ENCODE results near the gene CTNNA3.

DNA sequence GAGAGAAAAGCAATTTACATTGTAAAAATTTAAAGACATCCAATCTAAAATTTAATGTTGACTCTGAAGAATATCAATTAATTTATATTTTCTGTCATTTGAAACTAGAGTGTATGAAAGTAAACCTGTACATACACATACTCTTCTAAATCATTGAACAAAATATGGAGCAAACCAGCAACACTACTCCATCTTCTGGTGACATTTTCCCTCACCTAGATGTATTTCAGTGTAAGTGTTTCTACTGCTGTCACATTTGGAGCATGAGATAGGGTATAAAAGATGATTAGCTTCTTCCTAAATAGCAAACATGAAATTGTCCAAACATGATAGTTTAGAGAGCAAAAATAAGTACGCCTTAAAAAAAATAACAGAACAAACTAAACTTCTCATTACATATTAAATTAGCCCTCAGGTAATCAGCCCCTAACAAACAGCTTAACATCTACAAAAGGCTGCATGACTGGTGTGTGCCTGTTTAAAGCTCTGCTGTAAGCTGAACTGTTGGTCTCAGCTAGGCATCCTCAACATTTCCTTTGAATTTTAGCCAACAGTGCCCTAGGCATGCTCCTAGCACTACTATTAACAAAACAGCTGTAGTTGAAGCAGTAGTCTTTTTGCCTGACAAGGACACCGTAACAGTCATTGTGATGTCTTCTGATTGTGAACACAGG is 189.8 kb downstream of the CTNNA3 start:
- no peak for TF ChIP-seq CTCF (conservative IDR thresholded peaks at IDR 0.05; ENCODE audit: low read length)
- no peak for TF ChIP-seq EZH2phosphoT487 (IDR thresholded peaks at IDR 0.05; ENCODE audit: borderline replicate concordance)
